GM21390 (cell line): ENCODE data around the gene SLC5A2.
"Not testable (repeated sequence)": the region's sequence is repeated elsewhere in the genome, so short reads cannot be mapped to it uniquely, and the experiment has no call there.

Experiments used
- ATAC-seq: cut with Tn5 transposase; IDR thresholded peaks from one replicate; pipeline ENCODE4 v1.9.1; 2021; ENCODE audit not compliant: unreplicated experiment

The SLC5A2 gene

GRCh38 chr16:31491778-31492418 is 9.0 kb downstream of the SLC5A2 start:
- no peak for ATAC-seq

DNA sequence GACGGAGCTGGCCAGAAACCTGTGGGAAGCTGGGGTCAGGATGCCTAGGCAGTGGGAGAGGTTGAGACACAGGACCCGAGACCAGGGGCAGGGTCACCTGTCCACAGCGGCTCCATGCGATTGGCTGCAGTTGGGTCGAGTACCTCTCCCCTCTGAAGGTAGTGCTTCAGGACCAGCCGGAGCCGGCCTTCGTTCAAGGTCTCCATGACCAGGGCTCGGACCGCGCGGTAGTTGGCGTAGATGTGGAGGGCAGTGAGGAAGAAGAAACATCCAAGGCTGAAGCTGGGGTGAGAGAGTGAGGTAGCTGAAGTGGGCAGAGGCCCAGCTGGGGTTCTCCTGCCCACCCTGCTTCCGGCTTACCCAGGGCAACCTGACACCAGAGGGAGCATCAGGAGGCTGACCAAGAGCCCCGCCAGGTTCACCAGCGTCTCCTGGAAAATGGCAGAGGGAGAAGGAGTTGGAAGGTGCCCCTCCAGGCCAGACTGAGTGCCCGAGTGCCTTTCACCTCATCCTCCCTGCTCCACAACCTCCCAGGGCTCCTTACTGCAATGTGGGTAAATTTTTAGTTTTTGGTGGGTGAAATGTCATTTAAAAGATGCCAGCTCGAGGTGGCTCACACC is 10.7 kb downstream of the SLC5A2 start:
- no peak for ATAC-seq

DNA sequence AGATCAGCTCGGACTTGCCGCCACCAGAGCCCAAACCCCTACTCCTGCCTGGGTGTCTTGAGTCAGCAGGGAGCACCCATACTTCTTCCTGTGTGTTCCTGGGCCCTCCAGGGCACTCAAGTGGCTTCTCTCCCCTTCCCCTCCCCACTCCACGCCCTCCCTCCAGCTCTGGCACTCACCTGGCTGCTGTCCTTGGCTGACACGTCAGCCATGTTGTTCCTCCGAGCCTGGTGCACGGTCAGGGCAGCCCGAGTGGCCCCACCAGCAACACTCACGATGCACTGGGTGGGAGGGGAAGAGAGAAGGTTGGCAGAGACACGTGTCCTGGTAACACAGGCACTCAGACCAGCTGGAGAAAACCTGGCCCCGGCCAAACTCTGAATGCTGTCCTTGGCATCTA is 13.7 kb downstream of the SLC5A2 start:
- ATAC-seq, result no peak

GRCh38 chr16:31498493-31498892 is 15.6 kb downstream of the SLC5A2 start:
- no peak for ATAC-seq

DNA sequence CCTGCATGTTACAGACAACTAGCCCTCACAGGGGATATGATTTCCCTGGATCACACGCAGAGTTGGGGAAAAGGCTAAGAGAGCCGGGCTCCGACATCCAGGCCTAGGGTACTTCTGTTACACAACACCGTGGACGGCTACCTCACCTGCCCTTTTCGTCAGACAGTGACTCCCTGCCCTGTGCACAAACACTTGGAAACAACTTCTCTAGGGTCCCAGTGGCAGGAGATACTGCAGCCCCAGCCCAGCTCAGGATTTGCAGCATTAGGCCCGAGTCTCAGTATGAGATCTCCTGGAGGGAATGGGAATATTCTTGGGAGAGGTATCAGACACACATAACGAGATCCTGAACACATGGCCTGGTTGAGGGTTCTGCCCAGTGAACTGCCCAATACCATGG is 17.0 kb downstream of the SLC5A2 start:
- ATAC-seq, result no peak

DNA sequence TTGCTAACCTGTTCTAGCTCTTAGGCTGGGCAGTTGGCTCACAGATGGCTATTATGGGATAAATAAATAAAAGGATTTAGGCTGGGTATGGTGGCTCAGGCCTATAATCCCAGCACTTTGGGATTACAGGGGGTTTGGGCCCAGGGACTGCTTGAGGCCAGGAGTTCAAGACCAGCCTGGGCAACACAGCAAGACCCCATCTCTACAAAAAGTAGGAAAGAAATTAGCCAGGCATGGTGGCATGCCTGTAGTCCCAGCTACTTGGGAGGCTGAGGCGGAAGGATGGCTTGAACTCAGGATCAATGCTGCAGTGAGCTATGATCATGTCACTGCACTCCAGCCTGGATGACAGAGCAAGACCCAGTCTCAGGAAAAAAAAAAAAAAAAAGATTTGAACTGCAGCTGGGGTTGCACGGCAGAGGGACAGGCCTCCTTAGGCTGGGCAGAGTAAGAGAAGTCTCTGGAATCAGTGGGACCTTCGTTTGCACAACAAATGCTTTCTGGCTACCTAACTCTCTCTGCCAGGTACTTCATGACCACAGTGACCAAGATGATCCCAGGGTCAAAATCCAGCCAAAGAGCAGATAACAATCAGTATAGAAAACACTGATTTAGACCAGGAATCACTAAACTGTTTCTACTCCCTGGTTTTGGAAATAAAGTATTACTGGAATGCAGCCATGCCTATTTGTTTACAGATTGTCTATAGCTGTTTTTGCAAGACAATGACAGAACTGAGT is 18.5 kb downstream of the SLC5A2 start:
- ATAC-seq, result no peak

DNA sequence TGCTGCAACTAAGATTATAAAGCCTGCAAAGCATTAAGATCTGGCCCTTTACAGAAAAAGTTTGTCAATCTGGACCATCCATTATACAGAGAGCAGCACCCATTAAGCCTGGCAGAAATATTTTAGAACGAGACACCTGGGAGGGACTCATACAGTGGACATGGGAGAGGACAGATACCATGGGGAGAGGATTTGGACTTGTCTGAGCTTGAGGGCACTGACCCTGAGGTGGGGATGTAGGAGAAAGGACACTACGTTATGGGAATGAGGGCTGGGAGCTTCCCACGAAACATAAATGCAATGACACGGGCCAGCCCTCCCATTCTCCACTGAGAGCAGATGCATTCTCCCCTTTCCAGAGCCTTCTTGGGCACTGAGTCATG is 19.0 kb downstream of the SLC5A2 start:
- ATAC-seq, result no peak

DNA sequence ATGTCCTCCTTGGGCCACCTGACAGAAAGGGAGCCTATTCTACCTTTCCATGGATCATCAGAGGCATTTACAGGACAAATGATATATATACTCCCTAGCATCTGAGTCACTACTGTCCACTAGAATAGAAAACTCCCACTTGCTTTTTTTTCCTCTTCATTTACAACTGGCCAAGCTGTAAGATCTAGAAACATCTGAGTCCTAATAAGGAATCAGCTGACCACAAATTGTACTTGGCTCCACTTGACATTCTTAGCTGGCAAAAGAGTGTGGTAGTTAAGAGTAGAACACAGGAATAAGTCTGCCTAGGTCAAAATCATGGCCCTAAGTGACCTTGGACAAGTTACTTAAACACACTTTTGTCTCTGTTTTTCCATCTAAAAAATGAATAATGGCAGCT is 20.1 kb downstream of the SLC5A2 start:
- no peak for ATAC-seq

DNA sequence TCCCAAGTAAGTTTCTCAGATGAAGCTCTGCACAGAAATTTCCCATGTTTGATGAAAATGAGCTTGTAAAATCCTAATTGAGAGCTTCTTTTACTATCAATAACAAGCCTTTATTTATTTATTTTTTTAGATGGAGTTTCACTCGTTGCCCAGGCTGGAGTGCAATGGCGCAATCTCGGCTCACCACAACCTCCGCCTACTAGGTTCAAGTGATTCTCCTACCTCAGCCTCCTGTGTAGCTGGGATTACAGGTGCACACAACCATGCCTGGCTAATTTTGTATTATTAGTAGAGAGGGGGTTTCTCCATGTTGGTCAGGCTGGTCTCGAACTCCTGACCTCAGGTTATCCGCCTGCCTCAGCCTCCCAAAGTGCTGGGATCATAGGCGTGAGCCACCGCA is 20.6 kb downstream of the SLC5A2 start:
- not testable (repeated sequence) for ATAC-seq

- ATAC-seq, result no peak
Measured at GRCh38 chr16:31504159-31504558, 21.2 kb downstream of the SLC5A2 start.

- ATAC-seq, result no peak
Measured at GRCh38 chr16:31505483-31505882, 22.6 kb downstream of the SLC5A2 start.

GRCh38 chr16:31507617-31507928 is 24.6 kb downstream of the SLC5A2 start:
- ATAC-seq, result no peak

GRCh38 chr16:31507929-31508705 is 25.2 kb downstream of the SLC5A2 start, which contains the start of gene RUSF1:
Gene RUSF1, minus strand, starts transcription at chr16:31508391. Its CDS starts 18 bp downstream, at chr16:31508373.
- peak; percentile 89 for ATAC-seq

DNA sequence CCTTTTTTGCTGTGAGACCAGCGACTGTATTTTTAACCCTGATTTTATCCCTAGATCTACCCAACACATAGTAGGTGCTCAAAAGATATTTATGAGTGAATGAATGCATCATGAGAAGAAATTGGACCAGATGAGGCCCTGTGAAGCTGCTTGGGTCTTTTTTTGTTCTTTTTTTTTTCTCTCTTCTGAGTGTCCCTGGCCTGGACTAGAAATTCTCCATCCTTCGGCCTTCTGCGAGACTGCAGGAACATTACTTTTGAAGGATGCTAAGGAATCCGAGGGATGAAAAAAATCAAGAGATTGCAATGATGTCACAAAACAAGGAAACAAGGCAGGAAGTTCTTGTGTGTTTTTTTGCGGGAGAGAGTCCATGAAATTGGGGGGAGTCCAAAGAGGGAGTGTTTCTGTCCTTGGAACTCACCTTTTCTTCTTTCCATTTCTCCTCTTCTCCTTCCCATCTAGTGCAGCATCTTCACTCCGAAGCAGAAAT is 25.8 kb downstream of the SLC5A2 start:
- no peak for ATAC-seq

DNA sequence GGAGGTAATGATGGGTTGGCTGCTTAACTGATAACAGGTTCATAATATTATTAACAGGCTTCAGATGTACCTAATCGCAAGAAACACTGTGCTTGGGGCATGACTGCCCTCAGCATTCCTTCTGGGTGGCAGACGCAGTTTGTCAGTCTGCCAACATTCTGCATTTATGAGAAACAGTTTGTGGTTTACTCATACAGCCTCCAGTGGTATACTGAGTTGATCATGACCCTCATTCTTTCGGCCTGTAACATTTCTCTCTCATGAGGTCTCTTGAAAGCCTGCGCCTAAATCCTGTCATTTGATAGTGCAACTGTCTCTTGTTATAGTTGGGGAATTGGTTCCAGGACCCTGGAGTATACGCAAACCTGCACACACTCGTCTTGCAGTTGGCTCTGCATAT is 30.2 kb downstream of the SLC5A2 start:
- ATAC-seq, result no peak

DNA sequence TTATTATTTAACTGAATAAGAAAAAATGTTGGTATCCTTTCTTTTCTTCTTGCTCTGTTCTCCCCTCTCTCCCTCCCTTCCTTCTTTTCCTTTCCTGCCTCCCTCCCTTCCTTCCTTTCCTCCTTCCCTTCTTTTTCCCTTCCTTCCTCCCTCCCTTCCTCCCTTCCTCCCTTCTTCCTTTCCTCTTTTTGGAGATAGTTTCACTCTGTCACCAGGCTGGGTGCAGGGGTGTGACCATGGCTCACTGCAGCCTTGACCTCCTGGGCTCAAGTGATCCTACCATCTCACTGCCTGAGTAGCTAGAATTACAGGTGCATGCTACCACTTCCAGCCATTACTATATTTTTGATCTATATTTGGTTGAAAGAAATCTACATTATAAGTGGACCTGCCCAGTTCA is 31.0 kb downstream of the SLC5A2 start:
- no peak for ATAC-seq

DNA sequence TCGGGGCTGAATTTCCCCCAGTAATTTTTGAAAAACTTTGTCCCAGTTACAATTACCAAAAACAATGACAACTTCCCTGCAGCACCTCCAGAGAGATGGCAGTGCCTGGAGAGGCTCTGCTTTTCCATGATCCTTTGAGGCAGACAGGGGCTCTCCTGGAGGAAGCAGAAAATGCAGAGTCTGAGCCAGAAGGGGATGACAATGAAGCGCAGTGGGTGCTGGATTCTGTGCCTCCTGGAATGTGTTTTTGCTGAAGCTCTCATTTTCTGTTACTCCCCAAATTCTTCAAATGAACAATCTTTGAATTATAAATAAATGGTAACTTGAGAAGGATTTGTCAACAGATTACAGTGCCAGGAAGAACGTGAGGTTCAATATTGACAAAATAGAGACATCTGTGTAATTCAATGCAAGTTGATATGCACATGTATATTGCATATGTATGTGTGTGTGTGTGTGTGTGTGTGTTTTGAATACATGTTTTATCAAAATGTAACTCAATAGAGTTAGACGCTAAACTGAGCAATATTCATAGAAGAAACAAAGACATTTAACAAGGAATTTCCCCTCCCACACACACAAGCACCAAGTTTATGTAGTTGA is 35.0 kb downstream of the SLC5A2 start:
- no peak for ATAC-seq

DNA sequence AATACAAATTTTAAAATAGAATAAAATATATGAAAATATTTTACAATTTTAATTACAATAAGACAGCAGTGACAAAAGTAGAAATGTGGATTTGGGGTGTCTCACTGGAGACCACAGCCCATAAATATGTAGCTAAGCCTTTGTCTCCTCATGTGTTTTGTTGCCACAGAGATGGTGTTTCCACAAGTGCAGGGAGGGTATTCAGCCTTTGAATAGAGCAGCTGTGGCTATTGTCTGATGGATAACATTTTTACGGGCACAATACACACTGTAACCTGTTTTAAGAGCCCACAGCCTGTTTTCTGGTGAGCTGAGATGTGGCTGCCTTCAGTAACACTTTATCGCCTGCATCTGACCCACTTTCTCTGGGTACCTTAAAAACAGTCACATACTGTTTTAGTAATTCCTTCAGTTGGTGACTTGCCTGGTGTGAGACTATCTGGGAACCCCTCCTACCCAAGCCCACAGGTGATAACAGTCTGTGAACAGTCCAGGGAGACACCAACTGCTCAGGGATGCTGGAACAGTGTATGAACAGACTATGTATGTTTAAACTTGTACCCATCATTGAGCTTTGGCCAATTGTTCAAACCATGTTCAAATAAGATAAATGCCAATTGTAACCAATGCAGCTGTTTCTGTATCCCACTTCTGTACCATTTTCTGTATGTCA is 37.0 kb downstream of the SLC5A2 start:
- no peak for ATAC-seq

DNA sequence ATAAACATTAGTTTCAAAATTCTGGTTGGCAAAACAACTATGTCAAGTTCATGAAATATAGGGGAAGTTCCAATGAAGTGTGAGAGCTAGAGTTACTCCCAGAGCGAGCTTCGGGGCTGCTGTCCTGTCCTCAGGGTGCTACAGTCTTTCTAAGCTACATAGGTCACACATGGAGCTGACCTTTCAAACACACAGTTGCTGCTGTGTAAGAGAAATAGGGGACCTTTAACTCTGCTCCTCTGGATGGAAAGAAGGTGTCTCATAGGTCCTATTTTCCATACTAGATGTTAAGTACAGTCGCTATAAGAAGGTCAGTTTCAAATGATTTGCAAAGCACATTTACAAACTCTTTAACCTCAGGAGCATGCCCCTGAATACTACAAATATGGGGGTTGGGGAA is 38.4 kb downstream of the SLC5A2 start:
- no peak for ATAC-seq

DNA sequence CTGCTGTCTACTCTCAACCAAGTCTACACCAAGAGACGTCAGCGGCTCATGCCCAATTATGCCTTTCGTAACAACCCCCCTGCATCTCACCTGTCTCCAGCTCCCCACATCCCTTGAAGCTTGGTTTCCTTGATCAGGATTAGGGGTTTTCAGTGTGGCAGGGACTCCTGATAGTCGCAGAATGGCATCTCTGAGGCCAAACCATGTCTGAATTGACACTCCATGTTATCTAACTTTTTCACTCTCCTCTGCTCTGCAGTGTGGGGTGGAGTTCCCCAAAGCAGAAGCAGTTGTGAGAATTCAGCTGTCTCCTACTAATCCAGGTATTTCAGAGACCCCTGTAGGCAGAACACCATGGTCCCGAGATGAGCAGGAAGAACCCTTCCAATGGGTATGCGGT is 39.1 kb downstream of the SLC5A2 start:
- no peak for ATAC-seq

DNA sequence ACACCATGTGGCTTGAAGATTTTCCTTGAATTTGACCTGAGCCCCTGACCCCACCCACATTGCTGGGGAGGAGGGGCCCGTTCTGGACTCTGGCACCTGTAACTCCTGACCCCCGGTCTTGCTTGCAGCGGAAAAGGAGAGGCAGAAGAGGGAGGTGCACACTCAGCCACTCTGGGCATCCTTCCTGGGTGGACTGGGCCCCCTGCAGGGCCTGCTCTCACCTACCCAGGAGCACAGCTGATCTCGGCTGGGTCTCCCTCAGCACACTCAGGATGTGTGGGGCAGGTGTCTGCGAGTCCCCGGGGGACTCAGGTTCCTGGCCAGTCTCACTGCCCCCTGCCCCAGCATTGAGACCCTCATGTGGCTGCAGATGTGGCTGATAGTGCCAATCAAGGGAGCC is 40.8 kb downstream of the SLC5A2 start:
- ATAC-seq, result not testable (repeated sequence)
